Heart left ventricle (tissue), 16 donors: ENCODE data around the gene HSF4. TPM values are rescaled to one million over a fixed set of nuclear protein-coding genes. Genes with fewer than 3 reads are reported as not detected.
A peak's percentile ranks its signal among the peaks of the same experiment; 100 is the strongest.

Experiments
- ATAC-seq, 4 donors: fragments of 200-7000 bp; cut with Tn5 transposase; one replicate each; pipeline ENCODE4 v1.9.1; 2020 to 2022; ENCODE audit warnings: moderate library complexity in 4 of 4, mild to moderate bottlenecking in 3 of 4, moderate number of reproducible peaks in 1 of 4
- DNase-seq, 5 donors: peaks; one replicate each; pipeline ENCODE4 v3.0.0-alpha.2; 2020
- H3K27ac ChIP-seq, 12 donors: fragments of 200-600 bp; sonication (generic) in 4 of 12; one replicate each; pipeline versions ENCODE4 v1.5.0 to v1.8.0; 2016 to 2022; ENCODE audit warnings: mild to moderate bottlenecking in 2 of 12
- H3K27me3 ChIP-seq, 9 donors: fragments of 200-600 bp; sonication (generic) in 2 of 9; one replicate each; pipeline versions ENCODE4 v1.5.1 to v1.8.0; 2016 to 2022; ENCODE audit warnings: mild to moderate bottlenecking in 3 of 9
- H3K36me3 ChIP-seq, 9 donors: fragments of 200-600 bp; sonication (generic) in 2 of 9; one replicate each; pipeline versions ENCODE4 v1.5.0 to v1.8.0; 2018 to 2022; ENCODE audit warnings: mild to moderate bottlenecking in 2 of 9
- H3K4me1 ChIP-seq, 12 donors: fragments of 200-600 bp; sonication (generic) in 4 of 12; one replicate each; pipeline versions ENCODE4 v1.5.0 to v1.8.0; 2016 to 2022; ENCODE audit warnings: mild to moderate bottlenecking in 3 of 12
- H3K4me3 ChIP-seq, 12 donors: fragments of 200-600 bp; sonication (generic) in 4 of 12; one replicate each; pipeline versions ENCODE4 v1.5.0 to v1.8.0; 2017 to 2022; ENCODE audit warnings: mild to moderate bottlenecking in 9 of 12, moderate library complexity in 4 of 12
- H3K9me3 ChIP-seq, 12 donors: fragments of 200-600 bp; sonication (generic) in 4 of 12; one replicate each; pipeline versions ENCODE4 v1.5.0 to v1.8.0; 2016 to 2022; ENCODE audit warnings: mild to moderate bottlenecking in 1 of 12
- POLR2A ChIP-seq, 2 donors: fragments of 450-650 bp; IDR thresholded peaks; one replicate each; pipeline ENCODE4 v1.6.1; 2017; ENCODE audit warnings: antibody characterized with exemption in 2 of 2, mild to moderate bottlenecking in 2 of 2, moderate library complexity in 2 of 2
- WGBS, 4 donors: extraction: QIAGEN DNeasy Blood & Tissue Kit in 2 of 4; methylation state at CpG; one replicate each; pipeline versions ENCODE4 v1.1.5 to v1.1.7; 2013 to 2018; 5-methylcytosine and 5-hydroxymethylcytosine counted together
- intact Hi-C, 10 donors: fragments of 100-400 bp; cut with DNase I; formaldehyde crosslinking; loops; one replicate each; pipeline versions ENCODE4 v1.11.1 to v1.14.2; 2022
- polyA plus RNA-seq, 2 donors: library from polyadenylated mRNA; stranded (reverse); fragments of 200-250 nt; gene quantifications; one replicate each; pipeline ENCODE4 v1.2.3, GENCODE V29; 2013
- total RNA-seq, 9 donors: library from RNA; depleted of rRNA in 2 of 9; stranded (reverse); fragments of >200 nt in 2 of 9; fragmentation: NEBNext Ultra II Directional in 3 of 9; extraction: Animal tissue kit (Norgen Biotek cat#: 25700) in 3 of 9; gene quantifications; one replicate each; pipeline versions ENCODE4 v1.1.0 to v1.2.4, GENCODE V29; 2016 to 2023
- TF ChIP-seq, protein P1 (sequence below), 12 donors: fragments of 200-600 bp; sonication (generic) in 4 of 12; IDR thresholded peaks; one replicate each; pipeline versions ENCODE4 v1.5.0 to v1.8.0; 2018 to 2022; ENCODE audit warnings: antibody characterized with exemption in 12 of 12, mild to moderate bottlenecking in 5 of 12
- donor health status: ischemic (EF 13 %, LVEDD 7.1; RV severe dilation, severe dysfunction).
- donor health status: healthy with polysubstance abuse.
- donor health status: DM: no; HTN: yes; CAD: no.
- donor health status: DM: no; HTN: no; CAD: no.
- donor health status: ischemic (EF 25% LVEDD 6.9; RV normal size, moderate dysfunction).
- donor health status: ischemic (EF 25% LVEDD 5.7; RV mildly dilated, moderate dysfunction).
- donor health status: healthy.
- donor health status: DM: yes; HTN: yes; CAD: no.
- donor health status: ischemic (EF 35%, LVEDD 5.7; RV mildly dilated, moderate dysfunction).
- donor health status: nonischemic (EF 11% LVEDD 7.7; RV severe dilation, severe dysfunction).
- donor health status: DM: yes; HTN: yes; CAD: no.
- donor health status: PGD.
- donor health status: ischemic (EF 29% LVEDD 5.4; RV normal size, mild dysfunction).
- donor health status: nonischemic (EF 23%, LVEDD 6.1; RV moderate dilation, normal function).

Gene HSF4
- total and polyA plus RNA-seq, 11 donors, result 5.9 to 62.5 (median 35.4) TPM

DNA sequence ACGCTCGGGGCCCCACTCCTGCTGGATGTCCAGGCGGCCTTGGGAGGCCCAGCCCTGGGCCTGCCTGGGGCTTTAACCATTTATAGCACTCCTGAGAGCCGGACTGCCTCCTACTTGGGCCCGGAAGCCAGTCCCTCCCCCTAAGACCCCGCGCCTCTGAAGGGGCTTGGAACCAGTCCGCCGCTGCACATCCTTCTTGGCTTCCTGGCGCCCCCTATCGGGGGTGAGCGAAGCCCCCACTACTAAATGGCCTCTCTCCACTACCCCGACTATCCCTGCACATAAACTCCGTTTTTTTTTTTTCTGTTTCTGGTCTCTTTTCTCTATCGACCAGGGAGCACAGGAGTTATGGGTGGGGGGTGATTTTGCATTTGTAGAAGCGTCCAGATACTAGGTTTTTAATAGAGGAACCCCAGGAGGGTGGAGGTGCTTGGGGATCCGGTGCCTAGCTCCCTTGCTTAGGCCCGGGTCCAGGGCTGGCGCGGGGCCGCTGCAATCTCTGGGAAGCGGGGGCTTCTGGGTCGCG, 5.2 kb downstream of the HSF4 start:
- Histone ChIP-seq H3K4me1 (peaks cover under 1 to 60% (median 51%) of the 10 kb centered on the region in 12 donors), H3K27me3 (peaks cover 0 to 36% (median 2%) of the 10 kb centered on the region in 9 donors), H3K36me3 (no peaks in the 10 kb centered on the region), H3K27ac (peak overlapping the region; percentile 89 to 98 (median 95)), H3K4me3 (peak overlapping the region; percentile 1 to 71 (median 57)), H3K9me3 (no peaks in the 10 kb centered on the region)
- ATAC-seq (peak in 2 of 4 donors; percentile 0 to 8), DNase-seq (peak in 1 of 5 donors; percentile 72)
- no peak for TF ChIP-seq POLR2A (IDR thresholded peaks at IDR 0.05)
- TF ChIP-seq, protein P1, sequence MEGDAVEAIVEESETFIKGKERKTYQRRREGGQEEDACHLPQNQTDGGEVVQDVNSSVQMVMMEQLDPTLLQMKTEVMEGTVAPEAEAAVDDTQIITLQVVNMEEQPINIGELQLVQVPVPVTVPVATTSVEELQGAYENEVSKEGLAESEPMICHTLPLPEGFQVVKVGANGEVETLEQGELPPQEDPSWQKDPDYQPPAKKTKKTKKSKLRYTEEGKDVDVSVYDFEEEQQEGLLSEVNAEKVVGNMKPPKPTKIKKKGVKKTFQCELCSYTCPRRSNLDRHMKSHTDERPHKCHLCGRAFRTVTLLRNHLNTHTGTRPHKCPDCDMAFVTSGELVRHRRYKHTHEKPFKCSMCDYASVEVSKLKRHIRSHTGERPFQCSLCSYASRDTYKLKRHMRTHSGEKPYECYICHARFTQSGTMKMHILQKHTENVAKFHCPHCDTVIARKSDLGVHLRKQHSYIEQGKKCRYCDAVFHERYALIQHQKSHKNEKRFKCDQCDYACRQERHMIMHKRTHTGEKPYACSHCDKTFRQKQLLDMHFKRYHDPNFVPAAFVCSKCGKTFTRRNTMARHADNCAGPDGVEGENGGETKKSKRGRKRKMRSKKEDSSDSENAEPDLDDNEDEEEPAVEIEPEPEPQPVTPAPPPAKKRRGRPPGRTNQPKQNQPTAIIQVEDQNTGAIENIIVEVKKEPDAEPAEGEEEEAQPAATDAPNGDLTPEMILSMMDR (IDR thresholded peaks at IDR 0.05), result peak; percentile 41 to 65 (median 58)
- intact Hi-C loops, result loop anchor here in 3 of 10 donors (5.0 to 10.0 kb wide), 2 partner anchors 55 to 78 kb away; partner anchors contain the start of genes FHOD1 (in 2 of the 3) and SLC9A5 (in 2 of the 3)
- 7 to 16% (median 8%) methylated on average over 24 of the region's 24 CpGs for WGBS, 4 donors

DNA sequence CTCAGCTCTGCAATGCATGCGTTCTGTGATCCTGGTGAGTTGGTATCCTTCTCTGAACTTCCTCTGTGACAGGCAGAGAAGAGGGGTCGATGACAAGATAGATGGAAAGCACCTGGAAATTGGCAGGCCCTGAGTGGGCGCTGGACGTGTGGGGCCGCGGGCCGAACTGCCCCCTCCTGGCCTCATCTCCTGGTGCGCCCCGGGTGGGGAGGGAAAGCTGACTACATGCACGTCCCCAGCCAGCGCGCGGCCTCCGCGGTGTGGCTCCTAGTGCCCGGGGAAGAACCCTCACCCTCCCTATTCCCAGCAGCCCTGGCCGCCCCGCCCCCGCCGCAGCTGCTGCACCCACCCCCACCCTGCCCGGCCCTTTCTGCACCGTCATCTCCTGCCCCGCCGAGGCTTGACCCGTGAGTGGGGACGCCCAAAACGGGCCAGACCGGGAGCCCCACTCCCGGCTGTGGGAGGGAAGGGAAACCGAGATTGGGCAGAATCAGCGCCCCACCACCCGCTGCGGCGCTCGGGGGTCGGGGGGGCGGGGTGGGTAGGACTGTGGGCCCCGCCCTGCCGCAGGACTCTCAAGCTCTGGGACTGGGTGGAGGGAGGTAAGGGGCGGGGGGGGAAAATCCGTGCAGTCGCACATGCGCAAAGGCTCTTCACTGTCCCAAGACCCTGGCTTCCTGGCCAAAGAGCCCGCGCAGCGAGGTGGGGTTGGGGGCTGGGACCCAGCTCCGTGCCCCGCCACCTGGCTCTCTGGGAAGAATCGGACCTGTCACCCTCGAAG, 5.8 kb downstream of the HSF4 start, which contains the start of gene NOL3:
NOL3 (plus strand) TSS at position 371 of the 781 bp plus-strand sequence.
- peak within 1 kb of the TSS; percentile 30 to 71 (median 57) for H3K4me3 ChIP-seq
- peak in 1 of 2 donors; percentile 16 for TF ChIP-seq POLR2A (IDR thresholded peaks at IDR 0.05)
- TF ChIP-seq, protein P1 (IDR thresholded peaks at IDR 0.05), result peak in 1 of 12 donors; percentile 1
- H3K9me3 ChIP-seq, result no peaks in the 10 kb centered on the region
- H3K27me3 ChIP-seq, result peaks cover 0 to 30% (median 0%) of the 10 kb centered on the region in 9 donors
- H3K27ac ChIP-seq, result peak within 1 kb of the TSS; percentile 89 to 98 (median 95)
- 0 to 1% (median 1%) methylated on average over 26 to 50 of the region's 50 CpGs for WGBS, 4 donors
- peaks cover 0 to 6% (median 0%) of the 10 kb centered on the region in 9 donors for H3K36me3 ChIP-seq
- peak; percentile 88 to 93 (median 91) for DNase-seq
- peak; percentile 48 to 77 (median 71) for ATAC-seq
- peaks cover 5 to 60% (median 50%) of the 10 kb centered on the region in 12 donors for H3K4me1 ChIP-seq
- intact Hi-C loops, result loop anchor here in 3 of 10 donors (5.0 to 10.0 kb wide), 2 partner anchors 56 to 77 kb away; partner anchors contain the start of genes FHOD1 (in 2 of the 3) and SLC9A5 (in 2 of the 3)

DNA sequence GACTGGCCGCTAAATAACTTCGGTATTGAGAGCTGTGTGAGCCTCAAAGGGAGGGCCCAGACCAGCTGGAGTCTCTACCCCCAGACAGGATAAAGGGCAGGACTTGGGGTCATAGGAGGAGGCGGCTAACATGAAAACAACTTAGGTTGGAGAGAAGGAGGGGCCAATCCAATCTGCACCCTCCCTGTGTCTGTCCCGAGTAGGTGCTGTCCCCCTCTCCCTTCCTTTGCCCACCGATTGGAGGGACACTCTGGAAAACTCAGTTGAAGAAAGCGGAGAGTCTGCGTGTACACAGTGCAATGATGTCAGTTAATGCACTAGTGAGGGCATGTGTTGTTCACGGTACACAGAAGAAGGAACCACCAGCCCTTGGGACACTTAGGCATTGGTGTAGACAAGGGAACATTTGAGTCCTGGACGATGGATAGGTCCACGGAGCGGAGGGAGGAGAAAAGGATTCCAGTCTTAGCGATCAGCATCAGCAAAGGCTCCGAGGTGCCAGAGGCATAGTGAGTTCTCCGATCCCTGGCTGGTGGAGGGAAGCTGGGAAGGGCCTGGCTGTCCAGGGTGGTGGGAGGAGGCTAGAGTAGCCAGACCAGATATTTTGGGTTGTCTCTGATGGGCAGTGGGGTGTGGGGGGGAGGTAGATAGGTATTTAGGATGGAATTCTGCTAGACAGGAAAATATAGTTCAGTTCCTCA, 6.6 kb downstream of the HSF4 start:
- TF ChIP-seq POLR2A (IDR thresholded peaks at IDR 0.05), result peak in 1 of 2 donors; percentile 10
- TF ChIP-seq, protein P1 (IDR thresholded peaks at IDR 0.05), result no peak
- intact Hi-C loops, result loop anchor here in 3 of 10 donors (5.0 to 10.0 kb wide), 2 partner anchors 56 to 76 kb away; partner anchors contain the start of genes FHOD1 (in 2 of the 3) and SLC9A5 (in 2 of the 3)
- DNase-seq (no peak), ATAC-seq (peak; percentile 3 to 10 (median 6))
- peaks cover 0 to 23% (median 0%) of the 10 kb centered on the region in 9 donors for H3K27me3 ChIP-seq
- H3K9me3 ChIP-seq, result no peaks in the 10 kb centered on the region
- peaks cover 0 to 9% (median 0%) of the 10 kb centered on the region in 9 donors for H3K36me3 ChIP-seq
- H3K4me1 ChIP-seq, result peaks cover 5 to 60% (median 49%) of the 10 kb centered on the region in 12 donors
- WGBS, 4 donors, result 33 to 48% (median 41%) methylated on average over 14 of the region's 14 CpGs
- peak overlapping the region; percentile 30 to 71 (median 57) for H3K4me3 ChIP-seq
- peak overlapping the region; percentile 89 to 98 (median 95) for H3K27ac ChIP-seq
